Dedifferentiated amniotic fluid mesenchymal stem cell (primary cell): Measurements from ENCODE around the gene LDHD.

ENCODE experiments used
- DNase-seq: peaks from one replicate; pipeline ENCODE4 v3.0.0-alpha.2; 2016; ENCODE audit errors: extremely low spot score

LDHD gene

GRCh38 chr16:75063549-75064088 is 53.0 kb downstream of the LDHD start:
- no peak for DNase-seq

DNA sequence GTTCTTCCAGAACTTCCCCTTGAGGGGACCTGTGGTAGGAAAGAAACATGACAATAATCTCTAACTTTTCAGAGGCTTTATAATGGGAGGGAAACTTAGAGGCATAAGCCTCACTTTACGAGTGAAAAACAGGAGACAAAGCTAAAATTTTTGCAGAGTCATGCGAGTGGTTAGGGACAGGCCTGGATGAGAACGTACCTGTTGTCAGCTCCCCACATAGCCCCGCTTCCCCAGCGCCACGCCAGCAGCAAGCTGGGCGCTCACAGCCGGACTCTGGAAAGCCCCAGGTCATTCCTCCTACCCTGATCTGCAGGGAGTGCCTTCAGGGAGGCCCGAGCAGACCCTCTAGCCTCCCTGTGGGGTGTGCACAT is 53.6 kb downstream of the LDHD start:
- DNase-seq: no peak

DNA sequence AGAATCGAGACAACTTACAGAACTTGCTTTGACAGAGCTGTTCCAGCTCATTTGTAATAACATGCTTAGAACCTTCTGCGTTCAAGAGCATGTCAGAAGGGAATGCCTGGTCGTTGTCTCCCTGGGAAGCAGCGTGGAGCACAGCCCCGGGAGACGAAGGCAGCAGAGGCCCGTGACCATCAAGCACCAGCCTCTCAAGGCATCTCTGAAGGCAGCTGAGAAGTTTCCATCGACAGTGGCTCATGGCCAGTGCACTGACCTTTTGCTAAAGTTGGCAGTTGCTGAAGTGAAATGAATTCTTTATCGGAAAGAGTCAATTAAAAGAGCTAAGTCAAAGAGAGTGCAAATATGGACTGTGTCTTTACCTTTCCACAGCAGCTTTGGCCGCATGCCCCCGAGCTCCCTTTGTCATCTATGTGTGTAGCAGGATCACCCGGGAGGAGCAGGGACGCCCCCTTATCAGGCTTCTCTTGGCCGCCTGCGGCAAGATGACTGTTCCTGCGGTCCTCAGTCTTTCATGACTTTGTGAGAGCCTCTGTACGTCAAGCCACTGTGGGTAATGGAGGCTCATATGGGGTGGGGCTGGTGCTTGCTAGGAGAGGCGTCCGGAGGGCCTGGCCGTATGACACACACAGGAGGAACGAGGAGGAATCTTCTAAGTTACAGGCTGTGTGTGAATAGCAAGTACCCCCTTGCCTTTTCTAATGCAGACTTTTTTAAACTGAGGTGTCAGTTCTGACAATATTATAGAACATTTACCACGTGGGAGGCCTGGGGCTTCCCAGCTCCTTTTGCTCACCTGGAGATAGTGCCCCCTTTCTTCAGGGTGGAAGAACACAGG is 54.2 kb downstream of the LDHD start:
- no peak for DNase-seq
